Hematopoietic multipotent progenitor cell treated with erythropoietin and hydrocortisone succinate and interleukin-3 and kit ligand, for 17 days (in vitro differentiated cells): ENCODE data around the gene MYO5C.
"Not testable (repeated sequence)": the region's sequence is repeated elsewhere in the genome, so short reads cannot be mapped to it uniquely, and the experiment has no call there.

Source experiments
- DNase-seq: peaks from one replicate; pipeline ENCODE4 v3.0.0-alpha.2; 2015; ENCODE audit warnings: low spot score

The MYO5C gene

GRCh38 chr15:52308446-52309153 lies 13.0 kb upstream of the MYO5C start:
- no peak for DNase-seq

GRCh38 chr15:52307847-52308246 lies 12.2 kb upstream of the MYO5C start:
- DNase-seq = no peak

GRCh38 chr15:52306270-52306669 lies 10.7 kb upstream of the MYO5C start:
- no peak for DNase-seq

DNA sequence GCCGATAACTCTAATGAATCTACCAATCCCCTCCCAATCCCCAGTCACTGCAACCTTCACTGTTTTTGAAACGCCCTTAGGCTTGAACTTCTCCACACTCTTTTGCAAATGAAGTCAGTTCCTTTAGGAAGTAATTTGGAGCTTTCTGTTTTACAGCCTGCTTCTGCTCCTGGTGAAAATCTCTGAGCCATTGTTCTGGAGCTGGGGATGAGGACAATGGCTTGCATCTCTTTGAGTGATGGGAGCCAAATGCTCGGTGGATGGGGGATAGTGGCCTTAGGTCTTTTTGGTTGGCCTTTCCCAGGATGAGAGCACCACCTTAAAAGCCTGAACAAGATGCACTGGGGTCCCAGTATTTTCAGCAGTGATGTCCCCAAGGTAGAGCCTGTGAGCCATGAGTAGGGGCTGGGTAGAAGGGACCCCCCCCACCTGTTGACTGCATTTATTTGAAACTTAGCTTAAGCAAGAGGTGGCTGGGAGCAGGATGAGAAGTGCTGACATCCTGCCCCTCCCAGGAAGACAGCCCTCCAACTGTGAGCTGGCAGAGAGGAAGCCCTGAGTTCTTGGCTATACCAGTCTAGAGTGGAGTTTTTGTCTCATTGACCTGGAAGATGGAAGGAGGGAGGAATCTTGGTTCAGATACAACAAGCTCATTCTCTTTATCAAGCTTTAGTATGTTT lies 7.6 kb upstream of the MYO5C start:
- no peak for DNase-seq

DNA sequence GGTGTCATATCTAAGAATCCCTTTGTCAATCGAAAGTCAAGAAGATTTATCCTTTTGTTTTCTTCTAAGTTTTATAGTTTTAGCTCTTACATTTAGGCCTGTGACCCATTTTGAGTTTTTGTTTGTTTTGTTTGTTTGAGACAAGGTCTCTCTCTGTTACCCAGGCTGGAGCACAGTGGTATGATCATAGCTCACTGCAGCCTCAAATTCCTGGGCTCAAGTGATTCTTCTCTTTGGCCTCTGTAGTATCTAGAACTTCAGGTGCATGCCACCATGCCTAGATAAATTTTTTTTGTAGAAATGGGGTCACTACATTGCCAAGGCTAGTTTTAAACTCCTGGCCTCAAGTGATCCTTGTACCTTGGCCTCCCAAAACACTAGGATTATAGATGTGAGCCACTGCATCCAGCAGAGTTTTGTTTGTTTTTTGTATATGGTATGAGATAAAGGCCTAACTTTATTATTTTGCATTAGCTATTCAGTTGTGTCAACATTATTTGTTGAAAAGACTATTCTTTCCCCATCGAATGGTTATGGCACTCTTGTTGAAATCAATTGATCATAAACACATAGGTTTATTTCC lies 5.8 kb upstream of the MYO5C start:
- no peak for DNase-seq

- no peak for DNase-seq
Measured at GRCh38 chr15:52294881-52295420, 653 bp downstream of the MYO5C start.

DNA sequence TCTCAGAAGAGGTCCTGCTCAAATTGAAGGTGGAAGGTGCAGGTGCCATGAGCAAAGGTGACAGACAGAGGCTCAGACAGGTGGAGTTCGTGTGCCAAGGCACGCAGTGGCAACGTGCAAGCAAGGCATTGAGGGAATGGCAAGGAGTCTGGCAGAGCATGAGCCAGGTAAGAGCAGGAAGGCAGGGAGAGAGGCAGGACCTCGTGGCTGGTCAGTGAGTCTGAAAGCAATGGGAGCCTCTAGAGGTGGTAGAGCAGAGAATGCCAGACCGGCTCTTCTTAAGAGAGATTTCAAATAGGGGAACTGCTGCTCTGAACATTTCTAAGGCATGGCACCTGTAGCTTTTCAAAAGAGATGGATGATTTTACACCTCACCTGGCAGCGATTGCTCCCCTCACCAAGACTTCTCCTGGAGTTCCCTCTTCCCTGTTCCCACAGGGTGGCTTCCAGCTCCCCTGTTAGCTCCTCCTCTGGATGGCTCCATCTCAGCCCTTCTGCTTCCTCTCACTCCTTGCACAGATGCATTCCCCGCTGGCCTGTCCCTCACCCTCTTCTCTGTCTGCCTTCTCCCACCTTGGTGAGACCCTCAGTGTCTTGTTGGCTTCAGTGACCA lies 2.7 kb downstream of the MYO5C start:
- DNase-seq = no peak

DNA sequence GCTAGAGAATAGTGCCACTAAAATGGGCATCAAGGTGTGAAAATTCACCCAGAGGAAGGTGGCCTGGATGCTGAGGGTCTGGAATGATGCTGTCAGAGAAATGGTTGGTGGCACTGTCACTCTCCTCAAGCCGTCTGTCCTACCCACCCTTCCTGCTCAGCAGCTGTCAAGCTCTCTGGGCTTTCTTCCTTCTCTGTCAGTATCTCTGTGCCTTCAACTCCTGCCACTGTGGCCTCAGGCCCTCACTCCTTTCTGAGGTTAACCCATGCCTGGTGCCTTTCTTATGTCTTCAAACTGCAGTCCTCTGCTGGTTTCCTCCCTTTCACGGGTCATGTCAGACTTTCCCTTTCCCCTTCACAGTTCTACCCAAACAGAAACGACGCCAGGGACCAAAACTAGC lies 4.4 kb downstream of the MYO5C start:
- DNase-seq = no peak

- no peak for DNase-seq
Measured at GRCh38 chr15:52290800-52291199, 4.8 kb downstream of the MYO5C start.

DNA sequence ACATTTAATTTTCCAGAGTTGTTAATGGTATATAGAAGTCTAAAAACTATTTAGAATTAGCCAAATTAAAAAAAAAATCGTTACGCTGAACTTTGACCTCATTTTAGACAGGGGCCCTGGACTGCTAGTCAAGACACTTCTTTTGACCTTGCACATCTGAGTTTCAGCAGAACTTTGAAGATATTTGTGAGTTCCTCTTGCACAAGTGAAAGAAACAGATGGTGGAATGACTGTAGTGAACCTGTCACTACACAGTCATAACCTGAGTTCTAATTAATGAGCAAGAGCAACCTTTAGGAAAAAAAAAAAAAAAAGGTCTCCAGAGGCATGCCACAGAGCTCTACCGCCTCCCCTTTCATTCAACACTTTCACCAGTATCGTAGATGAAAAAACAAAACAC lies 5.3 kb downstream of the MYO5C start:
- DNase-seq = no peak

DNA sequence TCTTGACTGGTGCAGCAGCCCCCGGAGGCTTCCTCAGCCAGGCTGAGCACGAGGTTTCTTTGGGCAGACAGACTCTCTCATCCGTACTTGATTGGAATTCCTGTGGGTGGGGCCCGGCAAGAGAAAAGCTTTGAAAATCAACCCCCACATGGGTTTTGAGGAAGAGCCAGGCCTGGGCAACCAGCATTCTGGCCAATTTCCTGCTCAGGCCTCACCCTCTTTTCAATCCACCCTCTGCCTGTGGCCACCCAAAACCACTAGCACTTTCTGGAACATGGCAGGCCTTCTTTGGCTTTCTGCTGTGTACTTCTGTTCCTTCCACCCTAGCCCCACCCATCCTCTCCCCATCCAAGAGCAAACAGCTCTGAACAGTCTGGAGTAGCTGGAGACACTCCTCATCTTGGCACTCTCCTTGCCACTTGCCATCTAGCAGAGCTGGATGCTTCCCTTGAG lies 5.9 kb downstream of the MYO5C start:
- no peak for DNase-seq

DNA sequence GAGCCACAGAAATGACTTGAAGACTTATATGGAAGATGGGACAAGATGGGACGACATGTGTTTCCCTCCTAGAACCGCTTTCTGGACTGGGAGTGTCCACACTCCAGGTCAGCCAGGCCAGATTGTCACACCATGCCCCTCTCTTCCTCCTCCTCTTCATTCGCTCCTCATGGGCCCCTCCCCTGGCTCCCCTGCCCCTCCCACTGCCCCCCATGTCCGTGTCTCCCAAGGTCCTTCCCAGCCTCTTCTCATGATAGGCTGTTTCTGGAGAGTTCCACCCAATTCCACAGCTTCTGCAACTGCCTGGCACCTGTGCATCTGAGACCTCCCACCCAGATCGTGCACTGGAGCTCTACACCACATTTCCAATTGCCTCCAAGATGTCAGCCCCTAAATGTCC lies 6.6 kb downstream of the MYO5C start:
- no peak for DNase-seq

DNA sequence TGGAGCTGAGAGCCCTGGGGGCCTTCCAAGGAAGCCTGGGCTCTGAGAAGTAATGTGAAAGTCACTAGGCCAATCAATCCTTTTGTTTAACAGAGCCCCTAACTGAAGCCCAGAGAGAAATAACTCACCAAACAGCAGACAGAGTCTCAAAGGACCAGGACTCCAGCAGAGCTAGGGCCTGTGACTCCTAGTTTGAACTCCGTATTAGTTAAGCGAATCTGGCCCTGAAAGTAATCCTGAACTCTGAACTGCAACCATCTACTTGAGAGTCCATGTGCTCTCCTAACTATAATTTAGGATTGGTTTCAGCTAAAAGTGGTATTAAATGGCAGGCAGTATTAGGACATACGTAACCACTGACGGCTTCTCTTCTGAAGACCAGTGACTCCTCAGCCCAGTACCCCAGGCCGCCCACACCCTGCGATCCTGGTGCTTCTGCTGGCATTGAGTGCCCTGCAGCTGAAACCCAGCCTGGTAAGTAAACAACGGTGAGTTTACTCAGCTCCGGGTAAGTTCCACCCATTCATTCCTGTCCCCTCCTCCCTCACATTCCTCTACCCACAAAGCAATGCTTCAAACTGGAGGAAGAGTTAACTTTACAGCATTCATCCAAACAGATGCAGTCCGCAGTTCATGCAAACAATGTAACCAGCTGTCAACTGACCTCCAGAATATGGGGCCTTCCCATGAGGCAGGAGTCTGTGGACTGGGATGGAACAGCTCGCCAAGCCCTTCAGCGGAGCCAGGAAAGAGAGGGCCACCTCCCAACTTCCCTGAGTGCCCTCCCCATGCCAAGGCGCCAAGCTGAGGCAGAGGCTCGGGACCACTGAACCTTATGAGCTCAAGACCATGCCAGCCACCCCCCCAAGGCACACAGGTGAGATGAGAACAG lies 7.3 kb downstream of the MYO5C start:
- no peak for DNase-seq

DNA sequence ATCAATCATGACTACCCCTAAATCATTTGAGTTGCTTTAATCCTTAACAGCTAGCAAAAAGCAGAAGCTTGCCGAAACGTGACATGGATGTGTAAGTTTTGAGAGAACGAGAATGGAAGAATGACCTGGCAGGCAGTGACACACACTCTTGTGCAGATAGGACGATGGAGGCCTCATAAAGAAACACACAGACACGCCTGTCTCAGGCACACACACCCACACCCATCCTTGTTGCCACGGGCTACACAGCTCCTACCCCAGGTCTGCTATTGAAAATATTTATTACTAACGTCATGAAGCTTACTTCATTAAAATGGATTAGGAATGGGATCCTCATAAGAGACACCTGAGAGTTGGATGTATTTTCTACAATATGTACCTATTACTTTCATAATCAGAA lies 8.5 kb downstream of the MYO5C start:
- DNase-seq = no peak

- not testable (repeated sequence) for DNase-seq
Measured at GRCh38 chr15:52285941-52286340, 9.7 kb downstream of the MYO5C start.

- DNase-seq = no peak
Measured at GRCh38 chr15:52284164-52284563, 11.4 kb downstream of the MYO5C start.

DNA sequence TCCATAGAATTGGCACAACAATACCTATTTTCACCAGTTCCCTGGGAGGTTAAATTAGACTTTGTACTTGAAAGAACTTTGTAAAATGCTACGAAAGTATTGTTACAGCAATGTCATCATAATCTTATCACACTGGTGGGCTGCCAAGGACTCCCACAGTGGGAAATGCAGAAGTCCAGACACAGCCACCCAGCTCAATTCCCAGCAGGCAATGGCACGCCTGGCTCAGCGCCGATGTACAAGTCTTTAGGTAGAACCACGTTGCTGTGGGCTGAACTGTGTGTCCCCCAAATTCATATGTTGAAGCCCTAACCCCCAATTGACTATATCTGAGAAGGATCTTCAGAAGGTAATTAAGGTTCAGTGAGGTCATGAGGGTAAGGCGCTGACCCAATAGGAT lies 12.3 kb downstream of the MYO5C start:
- DNase-seq = no peak

GRCh38 chr15:52282418-52282817 lies 13.2 kb downstream of the MYO5C start:
- DNase-seq = no peak

GRCh38 chr15:52281085-52282035 lies 14.2 kb downstream of the MYO5C start:
- no peak for DNase-seq

- no peak for DNase-seq
Measured at GRCh38 chr15:52280326-52281084, 15.1 kb downstream of the MYO5C start.
